SK-N-MC (cell line): ENCODE results near the gene CPLANE2.

ENCODE experiments used
- DNase-seq: peaks from one replicate; pipeline ENCODE4 v3.0.0-alpha.2; 2011; ENCODE audit warnings: low read depth, low spot score
- H3K27ac ChIP-seq: fragments of 200-600 bp; sonication (generic); 2 replicates; pipeline ENCODE4 v1.5.1; 2016; ENCODE audit warnings: mixed run types
- H3K36me3 ChIP-seq: fragments of 200-600 bp; sonication (generic); 2 replicates; pipeline ENCODE4 v1.6.1; 2017; ENCODE audit warnings: antibody characterized with exemption, low read length, mixed read lengths; ENCODE audit not compliant: insufficient read depth
- H3K4me3 ChIP-seq: fragments of 200-600 bp; sonication (generic); 2 replicates; pipeline ENCODE4 v1.5.1; 2016
- H3K9ac ChIP-seq: fragments of 200-600 bp; sonication (generic); 2 replicates; pipeline ENCODE4 v1.8.0; 2017; ENCODE audit warnings: mixed run types, mixed read lengths; ENCODE audit not compliant: insufficient read length
- H3K9me3 ChIP-seq: fragments of 200-600 bp; sonication (generic); 2 replicates; pipeline ENCODE4 v1.6.1; 2017; ENCODE audit warnings: low read depth, mild to moderate bottlenecking, antibody characterized with exemption, low read length, moderate library complexity, mixed read lengths
- EZH2 ChIP-seq: fragments of 200-600 bp; sonication (generic); IDR thresholded peaks from one replicate; pipeline ENCODE4 v1.6.1; 2017; ENCODE audit warnings: antibody characterized with exemption
- FOXP2 ChIP-seq: optimal IDR thresholded peaks from 2 replicates; pipeline ENCODE3; 2011; ENCODE audit warnings: mild to moderate bottlenecking, moderate library complexity; ENCODE audit not compliant: insufficient read depth; ENCODE audit errors: extremely low read length, control extremely low read depth
- POLR2AphosphoS5 ChIP-seq: IDR thresholded peaks from 2 replicates; pipeline ENCODE4 v1.6.1; 2012; ENCODE audit warnings: mild to moderate bottlenecking, low read depth, low read length, borderline replicate concordance

Gene CPLANE2

DNA sequence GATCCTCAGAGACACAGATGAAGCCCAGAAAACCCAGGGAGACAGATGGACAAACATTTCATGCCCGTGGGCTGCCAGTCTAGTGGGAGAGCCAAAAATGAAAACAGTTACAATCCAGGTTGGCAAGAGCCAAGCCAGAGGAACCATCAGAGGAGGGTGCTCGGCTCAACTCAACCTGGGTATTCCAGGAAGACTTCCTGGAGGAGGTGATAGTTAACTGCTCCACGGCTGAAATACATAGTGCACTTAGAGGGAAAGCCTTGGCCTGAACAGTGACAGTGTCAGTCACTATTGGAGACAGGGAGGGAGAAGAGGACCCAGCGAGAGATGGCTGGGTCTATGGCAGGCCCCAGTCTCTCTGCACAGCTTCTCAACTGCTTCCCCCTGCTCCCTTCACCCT is 26.4 kb downstream of the CPLANE2 start:
- H3K4me3 ChIP-seq: no peak overlapping the region

DNA sequence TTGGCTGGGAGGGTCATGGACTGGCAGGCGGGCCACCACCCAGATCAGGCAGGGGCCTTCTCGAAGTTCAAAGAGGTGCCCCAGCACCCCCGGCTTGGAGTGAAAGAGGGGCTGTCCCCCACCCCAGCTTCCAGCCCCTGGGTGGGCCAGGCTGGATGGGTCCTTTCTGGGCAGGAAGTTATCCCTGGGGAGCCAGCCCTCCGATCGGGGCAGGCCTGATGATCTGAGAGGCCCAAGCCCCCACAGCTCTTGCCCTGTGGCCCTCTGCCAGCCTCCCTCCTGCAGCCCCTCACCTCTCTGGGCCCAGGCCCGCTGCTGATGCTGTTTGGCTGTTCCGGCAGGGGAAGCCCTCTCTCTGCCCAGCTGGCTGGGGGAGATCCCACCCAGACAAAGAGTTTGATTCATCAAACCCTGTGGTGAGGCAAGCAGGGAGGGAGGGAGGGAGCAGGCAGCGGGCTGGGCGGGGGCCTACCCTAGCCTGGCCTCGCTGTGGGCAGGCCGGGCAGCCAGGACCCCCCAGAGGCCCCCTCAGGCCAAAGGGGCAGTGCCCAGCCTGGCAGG is 27.1 kb downstream of the CPLANE2 start:
- Histone ChIP-seq H3K9me3 (no peaks in the 10 kb centered on the region), H3K4me3 (no peak overlapping the region), H3K9ac (no peak overlapping the region), H3K36me3 (no peaks in the 10 kb centered on the region), H3K27ac (no peak overlapping the region)
- DNase-seq: no peak
- TF ChIP-seq POLR2AphosphoS5: no peak
- no peak for TF ChIP-seq EZH2
- no peak for TF ChIP-seq FOXP2

More for the DNA sequence above, 26.4 kb downstream of the CPLANE2 start:
- H3K9me3 ChIP-seq: no peaks in the 10 kb centered on the region
- H3K9ac ChIP-seq: no peak overlapping the region
- H3K27ac ChIP-seq: no peak overlapping the region
- no peak for TF ChIP-seq EZH2
- no peak for TF ChIP-seq FOXP2
- TF ChIP-seq POLR2AphosphoS5: no peak
- no peak for DNase-seq
- H3K36me3 ChIP-seq: no peaks in the 10 kb centered on the region

DNA sequence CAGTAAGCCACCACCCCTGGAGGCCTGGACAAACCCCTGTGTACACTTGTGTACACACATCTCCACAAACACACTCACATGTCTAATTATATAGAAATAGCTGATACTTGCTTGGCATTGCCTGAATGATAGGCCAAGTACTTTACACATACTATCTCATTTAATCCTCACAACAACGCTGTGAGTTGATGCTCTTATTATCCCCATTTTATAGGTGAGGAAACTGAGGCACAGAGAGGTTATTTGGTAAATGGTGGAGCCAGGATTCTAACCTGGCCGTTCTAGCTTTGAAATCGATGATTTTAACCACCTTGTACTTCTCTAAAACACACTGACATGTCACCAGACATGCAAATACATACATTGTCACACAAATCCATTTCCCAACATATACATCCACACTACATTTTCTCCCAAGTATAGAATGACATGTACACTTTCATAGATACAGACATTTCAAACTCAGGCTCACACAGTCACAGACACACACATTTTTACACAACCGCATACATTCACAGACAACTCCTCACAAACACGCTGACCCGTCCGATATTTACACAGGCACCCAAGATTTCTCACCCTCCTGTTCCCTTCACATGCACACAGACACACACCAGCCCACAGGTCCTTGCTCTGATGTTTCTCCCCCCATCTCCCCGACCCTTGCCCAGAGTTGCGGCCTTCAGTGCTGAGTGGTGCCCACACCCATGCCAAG is 27.7 kb downstream of the CPLANE2 start:
- H3K36me3 ChIP-seq: no peaks in the 10 kb centered on the region
- no peak for DNase-seq
- H3K9ac ChIP-seq: no peak overlapping the region
- no peak overlapping the region for H3K27ac ChIP-seq
- no peak overlapping the region for H3K4me3 ChIP-seq
- no peaks in the 10 kb centered on the region for H3K9me3 ChIP-seq
- no peak for TF ChIP-seq FOXP2
- TF ChIP-seq POLR2AphosphoS5: no peak
- no peak for TF ChIP-seq EZH2

DNA sequence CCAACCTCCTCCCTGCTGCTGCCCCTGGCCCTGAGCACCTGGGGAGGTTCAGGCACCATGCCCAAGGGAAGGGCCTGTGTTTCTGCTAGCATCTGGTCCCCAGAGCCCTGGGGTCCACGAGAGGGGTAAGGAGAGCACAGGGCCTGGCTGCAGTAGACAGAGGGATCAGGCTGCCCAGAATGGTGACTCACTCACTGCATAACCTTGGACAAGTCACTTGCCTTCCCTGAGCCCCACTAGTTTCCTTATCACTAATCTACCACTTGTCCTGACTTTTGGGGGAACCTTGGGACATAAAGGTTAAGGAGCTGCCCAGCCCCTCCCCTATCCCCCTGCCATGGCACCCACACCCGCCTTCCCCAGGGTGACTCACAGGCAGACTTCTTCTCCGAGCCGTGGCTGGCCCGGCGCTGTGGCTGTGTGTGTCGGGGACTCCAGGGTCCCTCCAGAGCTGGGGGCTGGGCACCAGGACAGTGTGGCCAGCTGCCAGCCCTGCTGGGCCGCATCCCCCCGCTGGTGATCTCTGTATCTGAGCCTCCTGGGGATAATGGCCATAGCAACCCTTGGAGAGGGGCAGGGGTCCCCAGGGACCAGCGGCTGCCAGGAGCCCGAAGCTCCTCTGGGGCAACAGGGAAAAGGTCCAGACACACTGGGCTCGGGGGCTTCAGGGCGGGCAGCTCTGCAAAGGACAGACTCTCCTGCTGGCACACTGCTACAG is 28.6 kb downstream of the CPLANE2 start:
- no peaks in the 10 kb centered on the region for H3K36me3 ChIP-seq
- no peak overlapping the region for H3K27ac ChIP-seq
- no peaks in the 10 kb centered on the region for H3K9me3 ChIP-seq
- DNase-seq: no peak
- TF ChIP-seq POLR2AphosphoS5: no peak
- no peak for TF ChIP-seq FOXP2
- no peak for TF ChIP-seq EZH2
- no peak overlapping the region for H3K9ac ChIP-seq
- H3K4me3 ChIP-seq: no peak overlapping the region

DNA sequence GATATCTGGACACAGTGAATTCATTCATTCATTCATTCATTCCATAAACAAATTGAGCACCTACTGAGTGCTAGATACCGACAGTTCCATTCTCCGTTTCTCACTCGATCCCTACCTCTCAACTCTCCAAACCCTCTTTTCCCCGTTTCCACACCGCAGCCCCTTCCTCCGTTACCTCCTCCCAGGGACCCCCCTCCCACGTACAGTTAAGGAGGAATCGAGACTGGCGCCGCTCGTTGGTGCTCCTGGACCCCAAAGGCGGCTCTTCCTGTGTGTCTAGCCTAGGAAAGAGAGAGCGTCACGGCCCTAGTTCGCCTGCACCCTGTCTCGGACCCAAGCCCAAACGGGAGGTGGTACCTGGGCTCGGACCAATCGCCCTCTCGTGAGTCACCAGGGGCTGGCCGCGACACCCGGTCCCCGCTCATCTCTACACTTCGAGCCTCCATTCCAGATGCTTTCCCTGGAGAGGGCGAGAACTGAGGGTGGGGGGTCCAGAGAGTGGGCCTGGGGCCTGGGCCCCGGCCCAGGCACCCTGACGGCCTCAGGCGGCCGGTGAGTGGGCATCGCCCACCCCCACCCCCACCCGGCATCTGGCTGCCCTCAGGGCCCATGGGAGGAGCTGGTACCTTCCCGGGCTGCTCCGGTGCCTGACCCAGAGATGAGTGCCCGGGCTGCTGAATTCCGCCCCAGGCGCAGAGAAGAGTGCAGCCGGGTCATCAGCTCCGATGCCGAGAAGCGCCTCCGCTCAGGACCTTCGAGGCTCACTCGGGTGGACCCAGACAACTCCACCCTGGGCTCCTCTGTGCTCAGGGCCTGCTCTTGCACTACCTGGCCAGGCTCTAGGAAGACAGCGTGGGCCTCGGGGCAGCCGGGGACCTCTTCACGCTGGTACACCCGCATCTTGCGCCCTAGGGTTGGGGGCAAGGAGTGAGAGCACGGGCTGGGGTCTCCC is 29.4 kb downstream of the CPLANE2 start:
- Histone ChIP-seq H3K27ac (peak overlapping the region; percentile 91), H3K4me3 (peak overlapping the region; percentile 90), H3K9ac (peak overlapping the region; percentile 77), H3K9me3 (no peaks in the 10 kb centered on the region), H3K36me3 (no peaks in the 10 kb centered on the region)
- no peak for DNase-seq
- no peak for TF ChIP-seq EZH2
- no peak for TF ChIP-seq FOXP2

DNA sequence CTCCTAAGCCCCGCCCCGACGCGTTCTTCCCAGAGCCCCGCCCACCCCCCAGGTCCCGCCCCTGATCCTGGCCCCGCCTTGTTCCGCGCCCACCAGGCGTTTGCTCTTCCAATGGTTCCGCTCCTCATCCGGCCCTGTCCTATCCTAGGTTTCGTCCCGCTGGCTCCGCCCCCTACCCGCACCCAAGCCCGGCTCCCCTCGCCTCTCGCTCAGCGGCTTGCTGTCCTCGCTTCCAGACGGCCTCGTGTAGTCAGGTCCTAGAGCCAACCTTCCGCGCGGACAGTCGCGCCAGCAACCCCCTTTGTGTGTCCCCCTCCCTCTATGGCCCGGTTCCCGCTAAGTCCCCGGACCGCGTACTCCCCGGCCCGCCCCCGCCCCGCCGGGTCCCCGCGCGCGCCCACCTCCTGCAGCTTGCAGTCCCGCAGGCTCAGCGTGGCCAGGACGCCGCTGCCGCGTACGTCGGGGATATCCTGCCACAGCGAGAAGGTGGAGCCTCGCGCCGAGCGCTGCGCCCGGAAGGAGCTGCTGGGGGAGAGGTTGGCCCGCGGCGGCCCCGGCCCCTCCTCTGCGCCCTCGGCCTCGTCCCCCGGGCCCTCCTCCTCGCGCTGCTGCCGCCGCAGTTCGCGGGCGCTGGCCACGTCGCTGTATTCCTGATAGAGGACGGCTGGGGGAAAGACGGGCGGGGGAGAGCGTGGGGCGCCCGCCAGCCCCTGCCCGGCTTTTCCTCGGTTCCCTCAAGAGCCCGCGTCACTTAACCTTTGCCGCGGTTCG is 30.3 kb downstream of the CPLANE2 start:
- no peaks in the 10 kb centered on the region for H3K36me3 ChIP-seq
- H3K9me3 ChIP-seq: no peaks in the 10 kb centered on the region
- DNase-seq: peak; percentile 84
- TF ChIP-seq EZH2 (no peak), POLR2AphosphoS5 (peak; percentile 98), FOXP2 (peak; percentile 13)
- peak overlapping the region; percentile 90 for H3K4me3 ChIP-seq
- H3K27ac ChIP-seq: peak overlapping the region; percentile 91
- H3K9ac ChIP-seq: peak overlapping the region; percentile 77

DNA sequence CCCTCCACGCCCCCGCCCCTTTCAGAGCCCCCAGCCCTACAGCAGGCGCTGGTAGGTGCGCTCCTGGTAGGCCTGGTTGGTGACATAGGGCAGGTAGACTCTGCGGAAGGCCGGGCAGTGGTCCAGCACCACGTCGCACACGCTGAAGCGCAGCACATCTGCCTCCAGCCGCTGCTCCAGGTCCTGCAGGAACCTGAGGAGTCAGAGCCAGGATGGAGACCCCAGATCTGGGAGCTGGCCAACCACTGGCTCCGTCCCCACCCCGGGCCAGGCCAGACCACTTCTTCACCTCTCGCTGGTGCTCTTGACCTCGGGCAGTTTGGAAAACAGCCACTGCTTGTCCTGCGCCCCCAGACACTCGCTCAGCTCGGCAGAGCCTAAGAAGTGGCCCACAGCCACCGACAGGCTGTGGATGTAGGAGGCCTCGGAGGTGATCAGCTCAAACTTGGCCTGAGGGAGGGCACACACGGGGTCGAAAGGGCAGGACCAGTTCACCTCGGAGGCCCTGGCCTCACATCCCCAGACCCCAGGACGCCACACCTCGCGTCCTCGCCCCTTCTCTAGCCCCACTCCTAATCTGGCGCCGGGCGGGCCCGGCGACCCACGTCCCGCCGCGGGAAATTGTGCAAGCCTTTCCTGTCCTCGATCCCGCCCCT is 31.0 kb downstream of the CPLANE2 start:
- TF ChIP-seq EZH2 (no peak), FOXP2 (no peak), POLR2AphosphoS5 (no peak)
- Histone ChIP-seq H3K9me3 (no peaks in the 10 kb centered on the region), H3K36me3 (no peaks in the 10 kb centered on the region), H3K4me3 (peak overlapping the region; percentile 90), H3K9ac (peak overlapping the region; percentile 83), H3K27ac (peak overlapping the region; percentile 85)
- no peak for DNase-seq
